Epithelial cell of proximal tubule (primary cell): ENCODE data around the gene ZC3H7B. TPM values are rescaled to one million over a fixed set of nuclear protein-coding genes. Genes with fewer than 3 reads are reported as not detected.
"Not testable (repeated sequence)": the region's sequence is repeated elsewhere in the genome, so short reads cannot be mapped to it uniquely, and the experiment has no call there.

Experiments used
- DNase-seq: peaks from one replicate; pipeline ENCODE4 v3.0.0-alpha.2; 2011; ENCODE audit warnings: low read depth
- H3K4me3 ChIP-seq: 2 replicates; pipeline ENCODE4 v1.5.1; 2011; ENCODE audit warnings: low read depth, mild to moderate bottlenecking, low read length
- total RNA-seq: library from RNA; depleted of rRNA; stranded (reverse); fragments of >200 nt; gene quantifications from 2 replicates; pipeline ENCODE4 v1.2.3, GENCODE V29; 2015
- TF ChIP-seq, protein P1 (sequence below): conservative IDR thresholded peaks from 2 replicates; pipeline ENCODE4 v1.5.1; 2012; ENCODE audit warnings: low read depth, mild to moderate bottlenecking, low read length

Gene ZC3H7B, protein sequence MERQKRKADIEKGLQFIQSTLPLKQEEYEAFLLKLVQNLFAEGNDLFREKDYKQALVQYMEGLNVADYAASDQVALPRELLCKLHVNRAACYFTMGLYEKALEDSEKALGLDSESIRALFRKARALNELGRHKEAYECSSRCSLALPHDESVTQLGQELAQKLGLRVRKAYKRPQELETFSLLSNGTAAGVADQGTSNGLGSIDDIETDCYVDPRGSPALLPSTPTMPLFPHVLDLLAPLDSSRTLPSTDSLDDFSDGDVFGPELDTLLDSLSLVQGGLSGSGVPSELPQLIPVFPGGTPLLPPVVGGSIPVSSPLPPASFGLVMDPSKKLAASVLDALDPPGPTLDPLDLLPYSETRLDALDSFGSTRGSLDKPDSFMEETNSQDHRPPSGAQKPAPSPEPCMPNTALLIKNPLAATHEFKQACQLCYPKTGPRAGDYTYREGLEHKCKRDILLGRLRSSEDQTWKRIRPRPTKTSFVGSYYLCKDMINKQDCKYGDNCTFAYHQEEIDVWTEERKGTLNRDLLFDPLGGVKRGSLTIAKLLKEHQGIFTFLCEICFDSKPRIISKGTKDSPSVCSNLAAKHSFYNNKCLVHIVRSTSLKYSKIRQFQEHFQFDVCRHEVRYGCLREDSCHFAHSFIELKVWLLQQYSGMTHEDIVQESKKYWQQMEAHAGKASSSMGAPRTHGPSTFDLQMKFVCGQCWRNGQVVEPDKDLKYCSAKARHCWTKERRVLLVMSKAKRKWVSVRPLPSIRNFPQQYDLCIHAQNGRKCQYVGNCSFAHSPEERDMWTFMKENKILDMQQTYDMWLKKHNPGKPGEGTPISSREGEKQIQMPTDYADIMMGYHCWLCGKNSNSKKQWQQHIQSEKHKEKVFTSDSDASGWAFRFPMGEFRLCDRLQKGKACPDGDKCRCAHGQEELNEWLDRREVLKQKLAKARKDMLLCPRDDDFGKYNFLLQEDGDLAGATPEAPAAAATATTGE
- total RNA-seq: 55.6 and 75.5 TPM in 2 replicates

DNA sequence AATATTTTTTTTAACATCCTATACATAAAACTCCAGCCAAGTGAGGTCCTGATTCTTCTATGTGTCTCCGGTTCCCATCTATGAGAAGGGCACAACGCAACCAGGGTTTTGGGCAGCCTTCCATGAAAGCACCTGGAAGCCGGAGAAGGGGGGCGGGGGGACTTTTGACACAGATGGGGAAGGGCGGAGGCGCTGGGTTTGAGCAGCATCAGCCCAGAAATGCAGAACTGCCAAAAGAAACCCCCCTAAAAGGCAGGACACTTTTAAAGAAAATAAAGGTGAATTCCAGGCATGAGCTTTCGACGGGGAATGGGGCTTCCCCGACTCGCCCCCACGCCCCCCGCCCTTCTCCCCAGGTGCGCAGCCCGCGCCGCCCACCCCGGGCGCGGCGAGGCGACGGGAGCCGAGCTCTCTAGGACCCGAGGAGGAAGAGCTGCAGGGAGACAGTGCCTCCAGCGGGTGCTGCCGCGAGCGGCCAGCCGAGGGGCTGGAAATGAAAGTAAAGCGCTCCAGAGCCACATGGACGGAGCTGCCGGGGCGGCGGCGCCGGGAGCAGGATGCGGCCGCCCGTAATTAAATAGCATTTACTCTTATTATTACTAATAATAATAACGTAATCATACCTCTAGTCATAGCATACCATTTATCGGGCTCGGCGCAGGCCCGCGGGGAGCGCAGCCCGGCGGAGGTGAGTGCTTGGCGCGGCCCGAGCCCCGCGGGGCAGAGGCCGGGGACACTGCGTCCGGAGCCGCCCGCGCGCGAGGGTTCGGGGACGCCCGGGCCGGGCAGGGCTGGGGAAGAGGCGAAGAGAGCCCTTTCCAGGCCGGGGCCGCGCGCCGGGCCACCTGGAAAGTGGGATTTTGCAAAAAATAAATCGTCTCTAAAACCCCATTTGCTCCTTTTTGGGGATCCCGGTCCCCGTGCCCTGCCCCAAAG, at the start of gene ZC3H7B:
ZC3H7B (plus strand) TSS at position 441 of the 936 bp plus-strand sequence. CDS start 19,136 bp downstream, outside the sequence.
- TF ChIP-seq, protein P1, sequence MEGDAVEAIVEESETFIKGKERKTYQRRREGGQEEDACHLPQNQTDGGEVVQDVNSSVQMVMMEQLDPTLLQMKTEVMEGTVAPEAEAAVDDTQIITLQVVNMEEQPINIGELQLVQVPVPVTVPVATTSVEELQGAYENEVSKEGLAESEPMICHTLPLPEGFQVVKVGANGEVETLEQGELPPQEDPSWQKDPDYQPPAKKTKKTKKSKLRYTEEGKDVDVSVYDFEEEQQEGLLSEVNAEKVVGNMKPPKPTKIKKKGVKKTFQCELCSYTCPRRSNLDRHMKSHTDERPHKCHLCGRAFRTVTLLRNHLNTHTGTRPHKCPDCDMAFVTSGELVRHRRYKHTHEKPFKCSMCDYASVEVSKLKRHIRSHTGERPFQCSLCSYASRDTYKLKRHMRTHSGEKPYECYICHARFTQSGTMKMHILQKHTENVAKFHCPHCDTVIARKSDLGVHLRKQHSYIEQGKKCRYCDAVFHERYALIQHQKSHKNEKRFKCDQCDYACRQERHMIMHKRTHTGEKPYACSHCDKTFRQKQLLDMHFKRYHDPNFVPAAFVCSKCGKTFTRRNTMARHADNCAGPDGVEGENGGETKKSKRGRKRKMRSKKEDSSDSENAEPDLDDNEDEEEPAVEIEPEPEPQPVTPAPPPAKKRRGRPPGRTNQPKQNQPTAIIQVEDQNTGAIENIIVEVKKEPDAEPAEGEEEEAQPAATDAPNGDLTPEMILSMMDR: peak; percentile 45
- peak within 1 kb of the TSS; percentile 91 for H3K4me3 ChIP-seq
- no peak for DNase-seq

- no peak overlapping the region for H3K4me3 ChIP-seq
- TF ChIP-seq, protein P1: no peak
- no peak for DNase-seq
Observed at GRCh38 chr22:41252365-41252764, 49.0 kb upstream of the ZC3H7B start.

DNA sequence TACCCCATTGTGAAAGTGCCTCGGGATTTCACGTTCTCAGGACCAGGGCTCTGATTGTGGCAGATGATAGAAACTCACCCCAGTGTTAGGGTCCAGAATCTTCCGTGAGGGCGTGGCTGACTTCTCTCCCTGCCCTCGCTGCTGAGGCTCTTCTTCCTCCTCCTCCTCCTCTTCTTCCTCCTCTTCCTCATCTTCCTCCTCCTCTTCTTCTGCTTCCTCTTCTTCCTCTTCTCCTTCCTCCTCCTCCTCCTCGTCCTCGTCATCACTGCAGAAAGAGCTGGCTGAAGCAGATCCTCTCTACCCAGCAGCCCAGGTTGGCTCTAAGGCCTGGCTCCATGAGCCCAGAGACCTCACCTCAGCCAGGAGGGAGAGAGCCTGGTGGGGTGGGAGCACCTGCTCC, 47.1 kb upstream of the ZC3H7B start:
- DNase-seq: no peak
- TF ChIP-seq, protein P1: no peak
- H3K4me3 ChIP-seq: no peak overlapping the region

GRCh38 chr22:41256254-41257253, 44.8 kb upstream of the ZC3H7B start:
- DNase-seq: peak; percentile 7
- TF ChIP-seq, protein P1: peak; percentile 16
- no peak overlapping the region for H3K4me3 ChIP-seq

DNA sequence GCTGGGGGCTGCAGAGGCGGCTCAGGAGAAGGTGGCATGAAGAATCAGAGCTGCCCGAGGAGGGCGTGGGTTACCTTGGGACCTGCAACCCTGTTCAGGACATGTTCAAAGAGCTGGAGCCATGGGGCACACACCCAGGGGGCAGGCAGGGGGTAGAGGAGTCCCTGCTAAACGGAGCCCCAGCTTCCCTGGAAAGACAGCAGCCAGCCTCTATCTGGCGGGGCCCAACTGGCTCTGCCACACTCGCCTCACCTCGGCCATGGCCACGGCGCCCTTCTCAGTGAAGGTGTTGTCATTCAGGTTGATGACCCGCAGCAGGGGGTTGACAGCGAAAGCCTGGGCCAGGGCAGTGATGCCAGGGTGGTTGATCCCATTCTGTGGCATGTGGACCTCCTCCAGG, 43.6 kb upstream of the ZC3H7B start:
- TF ChIP-seq, protein P1: no peak
- no peak for DNase-seq
- H3K4me3 ChIP-seq: no peak overlapping the region

GRCh38 chr22:41259756-41260155, 41.6 kb upstream of the ZC3H7B start:
- not testable (repeated sequence) for DNase-seq

More at GRCh38 chr22:41259756-41260155, 41.6 kb upstream of the ZC3H7B start:
- not testable (repeated sequence) for H3K4me3 ChIP-seq
